ENCODE data around the gene ARID1A. TPM values are rescaled to one million over a fixed set of nuclear protein-coding genes. Genes with fewer than 3 reads are reported as not detected.

ARID1A gene
- total and polyA plus RNA-seq, 2 donors (not counting 1 experiment from before 2014, with no cell fraction given), result 12.9 to 16.0 TPM

DNA sequence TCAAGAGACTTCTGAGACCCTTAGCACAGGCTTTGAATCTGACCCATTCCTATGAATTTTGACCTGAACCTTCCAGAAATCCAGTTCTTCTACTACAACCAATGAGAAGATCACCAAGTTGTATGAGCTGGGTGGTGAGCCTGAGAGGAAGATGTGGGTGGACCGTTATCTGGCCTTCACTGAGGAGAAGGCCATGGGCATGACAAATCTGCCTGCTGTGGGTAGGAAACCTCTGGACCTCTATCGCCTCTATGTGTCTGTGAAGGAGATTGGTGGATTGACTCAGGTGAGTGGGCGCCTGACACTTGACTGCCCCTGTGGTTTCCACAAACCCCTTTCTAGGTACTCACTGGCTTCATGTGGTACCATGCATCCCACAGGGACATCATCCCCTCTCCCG is 71.9 kb downstream of the ARID1A start:
- H3K4me3 ChIP-seq (replicated peaks in 1 of 4; ENCODE audit: control extremely low read depth in 1 of 4, insufficient read depth in 1 of 4, low read depth in 3 of 4, low read length in 4 of 4), result no peak overlapping the region
- H2AFZ ChIP-seq (ENCODE audit: low read length), result no peak overlapping the region
- H3K9me3 ChIP-seq (ENCODE audit: control insufficient read depth, insufficient read depth, low read depth, low read length), result no peaks in the 10 kb centered on the region
- no peak overlapping the region for H3K9ac ChIP-seq (ENCODE audit: insufficient read depth, low read length)
- DNase-seq (ENCODE audit: low read depth in 2 of 2), result no peak
- H4K20me1 ChIP-seq (ENCODE audit: control insufficient read depth, extremely low read depth, insufficient read depth, low read length), result no peaks in the 10 kb centered on the region
- peaks cover 3% of the 10 kb centered on the region for H3K79me2 ChIP-seq (ENCODE audit: control insufficient read depth, insufficient read depth, low read length)
- H3K4me1 ChIP-seq (ENCODE audit: control insufficient read depth, extremely low read depth, insufficient read depth, low read length), result peaks cover 26% of the 10 kb centered on the region
- peak overlapping the region; percentile 11 for H3K27ac ChIP-seq (ENCODE audit: insufficient read depth, low read length)
- H3K36me3 ChIP-seq (ENCODE audit: control insufficient read depth, insufficient read depth, low read length), result peaks cover 10% of the 10 kb centered on the region
- H3K4me2 ChIP-seq (ENCODE audit: extremely low read depth, insufficient read depth, low read length), result no peak overlapping the region
- H3K27me3 ChIP-seq (ENCODE audit: control insufficient read depth, insufficient read depth, low read length), result no peaks in the 10 kb centered on the region
- no peak for TF ChIP-seq CTCF (conservative IDR thresholded peaks at IDR 0.05 in 1 of 2, IDR thresholded peaks at IDR 0.05 in 1 of 2; ENCODE audit: low read depth in 1 of 2, low read length in 2 of 2)
- no peak for TF ChIP-seq EZH2 (IDR thresholded peaks at IDR 0.05; ENCODE audit: low read length, missing control alignments)

GRCh38 chr1:26768755-26769154 is 72.9 kb downstream of the ARID1A start:
- Histone ChIP-seq H3K4me1 (ENCODE audit: control insufficient read depth, extremely low read depth, insufficient read depth, low read length) (peaks cover 34% of the 10 kb centered on the region), H3K27me3 (ENCODE audit: control insufficient read depth, insufficient read depth, low read length) (no peaks in the 10 kb centered on the region), H3K9ac (ENCODE audit: insufficient read depth, low read length) (no peak overlapping the region), H3K27ac (ENCODE audit: insufficient read depth, low read length) (peak overlapping the region; percentile 35), H3K9me3 (ENCODE audit: control insufficient read depth, insufficient read depth, low read depth, low read length) (no peaks in the 10 kb centered on the region), H3K79me2 (ENCODE audit: control insufficient read depth, insufficient read depth, low read length) (peaks cover 3% of the 10 kb centered on the region), H3K4me3 (replicated peaks in 1 of 4; ENCODE audit: control extremely low read depth in 1 of 4, insufficient read depth in 1 of 4, low read depth in 3 of 4, low read length in 4 of 4) (no peak overlapping the region), H3K4me2 (ENCODE audit: extremely low read depth, insufficient read depth, low read length) (no peak overlapping the region), H3K36me3 (ENCODE audit: control insufficient read depth, insufficient read depth, low read length) (peaks cover 13% of the 10 kb centered on the region), H4K20me1 (ENCODE audit: control insufficient read depth, extremely low read depth, insufficient read depth, low read length) (no peaks in the 10 kb centered on the region), H2AFZ (ENCODE audit: low read length) (no peak overlapping the region)
- TF ChIP-seq CTCF (conservative IDR thresholded peaks at IDR 0.05 in 1 of 2, IDR thresholded peaks at IDR 0.05 in 1 of 2; ENCODE audit: low read depth in 1 of 2, low read length in 2 of 2), result no peak
- no peak for TF ChIP-seq EZH2 (IDR thresholded peaks at IDR 0.05; ENCODE audit: low read length, missing control alignments)
- peak; percentile 58 to 81 for DNase-seq (ENCODE audit: low read depth in 2 of 2)

DNA sequence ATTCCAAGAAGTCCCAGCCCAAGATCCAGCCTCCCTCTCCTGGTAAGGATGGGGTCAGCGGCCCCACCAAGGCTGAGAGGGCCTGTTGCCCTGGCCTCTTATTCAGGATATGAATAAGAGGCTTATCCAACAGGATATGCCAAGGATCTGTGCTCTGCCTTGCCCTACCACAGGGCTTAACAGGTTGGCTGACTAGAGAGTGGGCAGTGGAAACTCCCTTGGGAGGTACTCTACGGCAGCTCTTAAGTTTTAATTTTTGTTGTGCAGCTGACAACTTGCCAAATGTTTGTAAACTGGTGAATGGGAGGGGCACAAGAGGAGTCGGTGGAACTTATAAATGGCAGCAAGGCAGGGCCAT is 75.4 kb downstream of the ARID1A start:
- peaks cover 24% of the 10 kb centered on the region for H3K36me3 ChIP-seq (ENCODE audit: control insufficient read depth, insufficient read depth, low read length)
- H2AFZ ChIP-seq (ENCODE audit: low read length), result no peak overlapping the region
- H3K9ac ChIP-seq (ENCODE audit: insufficient read depth, low read length), result no peak overlapping the region
- no peak overlapping the region for H3K4me3 ChIP-seq (replicated peaks in 1 of 4; ENCODE audit: control extremely low read depth in 1 of 4, insufficient read depth in 1 of 4, low read depth in 3 of 4, low read length in 4 of 4)
- no peak for DNase-seq (ENCODE audit: low read depth in 2 of 2)
- peak overlapping the region; percentile 98 for H3K27ac ChIP-seq (ENCODE audit: insufficient read depth, low read length)
- H3K27me3 ChIP-seq (ENCODE audit: control insufficient read depth, insufficient read depth, low read length), result no peaks in the 10 kb centered on the region
- peaks cover 43% of the 10 kb centered on the region for H3K4me1 ChIP-seq (ENCODE audit: control insufficient read depth, extremely low read depth, insufficient read depth, low read length)
- TF ChIP-seq EZH2 (IDR thresholded peaks at IDR 0.05; ENCODE audit: low read length, missing control alignments) (no peak), CTCF (conservative IDR thresholded peaks at IDR 0.05 in 1 of 2, IDR thresholded peaks at IDR 0.05 in 1 of 2; ENCODE audit: low read depth in 1 of 2, low read length in 2 of 2) (peak in 1 of 2 donors; percentile 7)
- H3K79me2 ChIP-seq (ENCODE audit: control insufficient read depth, insufficient read depth, low read length), result peaks cover 4% of the 10 kb centered on the region
- H3K9me3 ChIP-seq (ENCODE audit: control insufficient read depth, insufficient read depth, low read depth, low read length), result no peaks in the 10 kb centered on the region
- peak overlapping the region; percentile 28 for H3K4me2 ChIP-seq (ENCODE audit: extremely low read depth, insufficient read depth, low read length)
- H4K20me1 ChIP-seq (ENCODE audit: control insufficient read depth, extremely low read depth, insufficient read depth, low read length), result no peaks in the 10 kb centered on the region
